Stimulated activated naive B cell treated with anti-CD40 and anti-IgM and Interleukin-4, amounts not matched to agents 10 μg/mL and 1 μg/mL and 100 μg/mL, for 72 hours (primary cell): ENCODE measurements around the gene MLH1.

ENCODE experiments used
- ATAC-seq, 2 donors: fragments of 150-1000 bp; cut with Tn5 transposase; replicated peaks; 2 replicates each; pipeline ENCODE4 v1.10.0; 2021; ENCODE audit warnings: moderate library complexity in 1 of 2
- DNase-seq: peaks from one replicate; pipeline ENCODE4 v3.0.0; 2021
- H3K27ac Mint-ChIP-seq: one replicate; pipeline ENCODE4 v1.8.0; 2022; ENCODE audit warnings: mild to moderate bottlenecking, mixed read lengths
- H3K27me3 Mint-ChIP-seq, 2 donors: one replicate each; pipeline ENCODE4 v1.8.0; 2022; ENCODE audit warnings: mixed read lengths in 2 of 2
- H3K36me3 Mint-ChIP-seq, 2 donors: one replicate each; pipeline ENCODE4 v1.8.0; 2022; ENCODE audit warnings: mixed read lengths in 2 of 2, mild to moderate bottlenecking in 1 of 2
- H3K4me1 Mint-ChIP-seq, 2 donors: one replicate each; pipeline ENCODE4 v1.8.0; 2022; ENCODE audit warnings: mixed read lengths in 2 of 2, mild to moderate bottlenecking in 1 of 2
- H3K4me3 Mint-ChIP-seq, 2 donors: one replicate each; pipeline ENCODE4 v1.8.0; 2022; ENCODE audit warnings: mild to moderate bottlenecking in 2 of 2, mixed read lengths in 2 of 2, moderate library complexity in 1 of 2
- H3K9me3 Mint-ChIP-seq, 2 donors: one replicate each; pipeline ENCODE4 v1.8.0; 2022; ENCODE audit warnings: mixed read lengths in 2 of 2, mild to moderate bottlenecking in 1 of 2

MLH1 gene

GRCh38 chr3:37014620-37015019, 21.3 kb downstream of the MLH1 start:
- Mint-ChIP-seq H3K36me3 (peaks cover 28 to 58% of the 10 kb centered on the region in 2 donors), H3K27ac (no peak overlapping the region)
- no peak for ATAC-seq

GRCh38 chr3:37015642-37016041, 22.3 kb downstream of the MLH1 start:
- no peak for DNase-seq
- H3K4me1 Mint-ChIP-seq = no peaks in the 10 kb centered on the region
- no peak overlapping the region for H3K4me3 Mint-ChIP-seq
- peaks cover 28 to 68% of the 10 kb centered on the region in 2 donors for H3K36me3 Mint-ChIP-seq
- no peak for ATAC-seq
- H3K27ac Mint-ChIP-seq = no peak overlapping the region
- H3K27me3 Mint-ChIP-seq = no peaks in the 10 kb centered on the region
- H3K9me3 Mint-ChIP-seq = no peaks in the 10 kb centered on the region

More at GRCh38 chr3:37014620-37015019, 21.3 kb downstream of the MLH1 start:
- Mint-ChIP-seq H3K27me3 (no peaks in the 10 kb centered on the region), H3K4me1 (no peaks in the 10 kb centered on the region), H3K4me3 (no peak overlapping the region), H3K9me3 (no peaks in the 10 kb centered on the region)
- DNase-seq = no peak

- DNase-seq = no peak
- H3K36me3 Mint-ChIP-seq = peaks cover 25 to 65% of the 10 kb centered on the region in 2 donors
- H3K27ac Mint-ChIP-seq = no peak overlapping the region
- H3K9me3 Mint-ChIP-seq = no peaks in the 10 kb centered on the region
- H3K4me1 Mint-ChIP-seq = peaks cover 4% of the 10 kb centered on the region in 2 donors
- no peaks in the 10 kb centered on the region for H3K27me3 Mint-ChIP-seq
- H3K4me3 Mint-ChIP-seq = no peak overlapping the region
- ATAC-seq = no peak
Observed at GRCh38 chr3:37016903-37017302, 23.6 kb downstream of the MLH1 start.

GRCh38 chr3:37017683-37018082, 24.4 kb downstream of the MLH1 start:
- no peak for ATAC-seq
- peaks cover 8% of the 10 kb centered on the region in 2 donors for H3K4me1 Mint-ChIP-seq

GRCh38 chr3:37024092-37024491, 30.8 kb downstream of the MLH1 start:
- no peak overlapping the region for H3K27ac Mint-ChIP-seq
- H3K9me3 Mint-ChIP-seq = no peaks in the 10 kb centered on the region
- H3K4me1 Mint-ChIP-seq = peaks cover 16 to 19% of the 10 kb centered on the region in 2 donors
- ATAC-seq (peak in 1 of 2 donors; percentile 44), DNase-seq (no peak)
- H3K36me3 Mint-ChIP-seq = peaks cover 51 to 83% of the 10 kb centered on the region in 2 donors
- H3K27me3 Mint-ChIP-seq = no peaks in the 10 kb centered on the region
- H3K4me3 Mint-ChIP-seq = no peak overlapping the region

More at GRCh38 chr3:37017683-37018082, 24.4 kb downstream of the MLH1 start:
- Mint-ChIP-seq H3K36me3 (peaks cover 30 to 72% of the 10 kb centered on the region in 2 donors), H3K27me3 (no peaks in the 10 kb centered on the region), H3K4me3 (no peak overlapping the region), H3K9me3 (no peaks in the 10 kb centered on the region), H3K27ac (no peak overlapping the region)
- DNase-seq = no peak

DNA sequence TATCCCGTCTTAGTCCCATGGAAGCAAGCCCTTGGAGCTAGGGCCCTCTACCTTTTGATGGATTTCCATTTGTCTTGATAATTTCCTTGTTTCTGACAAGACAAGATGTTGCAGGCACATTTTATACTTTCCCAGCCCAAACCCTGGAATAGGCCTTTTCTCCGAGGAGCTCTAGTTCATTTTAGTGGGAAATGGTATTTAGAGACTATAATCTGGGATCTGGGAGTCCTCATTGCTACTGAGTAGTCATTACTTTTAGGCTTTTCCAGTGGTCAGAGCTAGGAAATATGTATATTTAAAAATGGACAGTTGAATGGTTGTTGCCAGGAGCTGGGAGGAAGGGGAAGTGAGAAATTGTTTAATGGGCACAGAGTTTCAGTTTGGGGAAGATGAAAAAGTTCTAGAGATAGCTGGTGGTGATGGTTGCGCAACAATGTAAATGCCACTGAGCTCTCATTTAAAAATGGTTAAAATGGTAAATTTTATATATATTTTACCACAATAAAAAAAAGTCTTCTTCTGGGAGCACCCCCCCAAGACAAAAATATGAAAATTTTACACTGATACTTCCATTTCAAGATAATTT, 31.6 kb downstream of the MLH1 start:
- peaks cover 51 to 75% of the 10 kb centered on the region in 2 donors for H3K36me3 Mint-ChIP-seq
- no peaks in the 10 kb centered on the region for H3K27me3 Mint-ChIP-seq
- no peaks in the 10 kb centered on the region for H3K9me3 Mint-ChIP-seq
- peaks cover 16 to 19% of the 10 kb centered on the region in 2 donors for H3K4me1 Mint-ChIP-seq
- peak; percentile 78 to 83 for ATAC-seq
- H3K4me3 Mint-ChIP-seq = no peak overlapping the region
- DNase-seq = no peak
- no peak overlapping the region for H3K27ac Mint-ChIP-seq

GRCh38 chr3:37025561-37026335, 32.4 kb downstream of the MLH1 start:
- no peaks in the 10 kb centered on the region for H3K9me3 Mint-ChIP-seq
- H3K4me3 Mint-ChIP-seq = no peak overlapping the region
- no peak for ATAC-seq
- H3K4me1 Mint-ChIP-seq = peaks cover 16 to 19% of the 10 kb centered on the region in 2 donors
- H3K36me3 Mint-ChIP-seq = peaks cover 54 to 72% of the 10 kb centered on the region in 2 donors
- peak overlapping the region; percentile 17 for H3K27ac Mint-ChIP-seq
- no peaks in the 10 kb centered on the region for H3K27me3 Mint-ChIP-seq
- no peak for DNase-seq

- Mint-ChIP-seq H3K9me3 (no peaks in the 10 kb centered on the region), H3K27ac (no peak overlapping the region), H3K27me3 (no peaks in the 10 kb centered on the region), H3K36me3 (peaks cover 50 to 74% of the 10 kb centered on the region in 2 donors), H3K4me3 (no peak overlapping the region), H3K4me1 (peaks cover 13 to 15% of the 10 kb centered on the region in 2 donors)
- DNase-seq (no peak), ATAC-seq (no peak)
Observed at GRCh38 chr3:37026851-37027250, 33.5 kb downstream of the MLH1 start.

DNA sequence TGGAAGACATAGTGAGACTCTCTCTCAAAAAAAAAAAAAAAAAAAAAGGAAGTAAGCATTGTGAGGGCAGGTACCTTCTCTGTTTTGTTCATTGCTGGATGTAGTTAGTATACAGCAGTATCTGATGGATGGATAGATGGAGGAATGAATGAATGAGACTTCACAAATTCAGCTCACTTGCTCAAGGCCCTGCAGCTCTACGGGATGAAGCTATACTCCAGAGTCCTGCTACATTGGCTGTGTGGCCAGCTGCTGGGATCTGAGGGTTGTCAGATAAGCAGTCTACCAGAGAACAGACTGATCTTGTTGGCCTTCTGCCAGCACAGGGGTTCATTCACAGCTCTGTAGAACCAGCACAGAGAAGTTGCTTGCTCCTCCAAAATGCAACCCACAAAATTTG, 35.0 kb downstream of the MLH1 start:
- peaks cover 8 to 11% of the 10 kb centered on the region in 2 donors for H3K4me1 Mint-ChIP-seq
- no peaks in the 10 kb centered on the region for H3K27me3 Mint-ChIP-seq
- H3K27ac Mint-ChIP-seq = no peak overlapping the region
- H3K9me3 Mint-ChIP-seq = no peaks in the 10 kb centered on the region
- DNase-seq (no peak), ATAC-seq (no peak)
- no peak overlapping the region for H3K4me3 Mint-ChIP-seq
- H3K36me3 Mint-ChIP-seq = peaks cover 47 to 69% of the 10 kb centered on the region in 2 donors

DNA sequence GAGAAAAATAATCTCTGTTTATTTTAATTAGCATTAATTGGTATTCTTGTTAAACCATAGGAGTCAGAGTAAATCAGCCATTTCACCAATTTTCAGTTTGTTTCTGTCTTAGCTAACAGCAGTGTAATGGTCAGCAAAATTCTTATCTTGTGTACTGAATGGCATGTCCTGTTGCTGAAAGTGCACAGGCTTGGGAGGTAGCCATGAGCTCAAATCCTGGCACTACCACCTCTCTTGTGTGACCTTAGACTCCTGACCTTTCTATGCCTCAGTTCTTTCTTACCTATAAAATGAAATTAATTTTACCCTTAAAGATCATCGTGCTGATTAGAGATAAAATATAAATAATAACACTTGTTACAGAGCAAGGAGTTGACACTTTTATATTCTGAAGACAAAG, 35.8 kb downstream of the MLH1 start:
- Mint-ChIP-seq H3K4me3 (no peak overlapping the region), H3K27me3 (no peaks in the 10 kb centered on the region), H3K4me1 (peaks cover 7 to 11% of the 10 kb centered on the region in 2 donors), H3K27ac (no peak overlapping the region), H3K36me3 (peaks cover 46 to 65% of the 10 kb centered on the region in 2 donors), H3K9me3 (no peaks in the 10 kb centered on the region)
- ATAC-seq (no peak), DNase-seq (no peak)

DNA sequence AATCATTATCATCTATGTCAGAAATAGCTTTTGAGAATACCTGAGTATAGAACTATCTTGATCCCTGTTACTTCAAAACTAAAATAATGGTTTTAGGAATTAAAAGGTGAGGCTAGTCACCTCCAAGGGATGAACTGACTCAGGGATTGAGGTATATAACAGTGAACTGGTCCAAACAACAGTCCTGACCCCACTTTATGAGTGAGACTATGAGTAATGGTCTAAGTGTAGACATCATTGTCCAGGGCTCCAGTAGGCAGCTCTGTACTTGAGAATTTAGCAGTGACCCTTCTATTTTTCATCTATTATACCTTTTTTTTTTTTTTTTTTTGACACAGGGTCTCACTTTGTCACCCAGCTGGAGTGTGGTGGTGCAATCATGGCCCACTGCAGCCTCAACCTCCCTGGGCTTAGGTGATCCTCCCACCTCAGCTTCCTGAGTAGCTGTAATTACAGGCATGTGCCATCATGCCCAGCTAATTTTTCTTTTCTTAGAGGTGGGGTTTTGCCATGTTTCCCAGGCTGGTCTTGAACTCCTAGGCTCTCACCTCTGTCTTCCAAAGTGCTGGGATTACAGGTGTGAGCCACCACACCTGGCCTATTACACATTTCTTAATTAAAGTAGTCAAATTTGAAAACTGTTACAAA, 36.3 kb downstream of the MLH1 start:
- H3K4me1 Mint-ChIP-seq = peaks cover 4 to 6% of the 10 kb centered on the region in 2 donors
- H3K27ac Mint-ChIP-seq = no peak overlapping the region
- H3K4me3 Mint-ChIP-seq = no peak overlapping the region
- H3K36me3 Mint-ChIP-seq = peaks cover 46 to 65% of the 10 kb centered on the region in 2 donors
- no peaks in the 10 kb centered on the region for H3K27me3 Mint-ChIP-seq
- no peak for ATAC-seq
- H3K9me3 Mint-ChIP-seq = no peaks in the 10 kb centered on the region
- DNase-seq = no peak

DNA sequence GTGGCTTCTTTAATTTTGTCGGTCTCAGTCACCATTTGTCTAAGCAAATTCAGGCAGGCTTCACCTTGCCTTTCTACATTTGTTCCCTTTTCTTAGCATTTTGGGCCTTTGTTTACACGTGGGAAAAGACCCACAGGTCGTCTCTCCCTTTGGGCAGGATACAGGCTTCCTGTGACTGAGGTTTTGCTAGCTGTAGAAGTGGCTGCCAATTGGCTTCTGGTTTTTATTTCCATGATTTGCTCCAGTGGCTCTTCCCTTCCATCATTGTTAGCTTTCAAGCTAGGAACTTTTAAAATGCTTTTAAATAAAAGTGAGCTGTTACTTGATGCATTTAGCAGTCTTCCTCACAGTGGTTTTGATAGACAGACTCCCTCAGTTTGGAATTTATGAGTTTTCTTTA, 37.3 kb downstream of the MLH1 start:
- Mint-ChIP-seq H3K36me3 (peaks cover 49 to 70% of the 10 kb centered on the region in 2 donors), H3K27ac (peak overlapping the region; percentile 31), H3K4me1 (no peaks in the 10 kb centered on the region), H3K4me3 (no peak overlapping the region), H3K27me3 (no peaks in the 10 kb centered on the region), H3K9me3 (no peaks in the 10 kb centered on the region)
- no peak for ATAC-seq
- no peak for DNase-seq

DNA sequence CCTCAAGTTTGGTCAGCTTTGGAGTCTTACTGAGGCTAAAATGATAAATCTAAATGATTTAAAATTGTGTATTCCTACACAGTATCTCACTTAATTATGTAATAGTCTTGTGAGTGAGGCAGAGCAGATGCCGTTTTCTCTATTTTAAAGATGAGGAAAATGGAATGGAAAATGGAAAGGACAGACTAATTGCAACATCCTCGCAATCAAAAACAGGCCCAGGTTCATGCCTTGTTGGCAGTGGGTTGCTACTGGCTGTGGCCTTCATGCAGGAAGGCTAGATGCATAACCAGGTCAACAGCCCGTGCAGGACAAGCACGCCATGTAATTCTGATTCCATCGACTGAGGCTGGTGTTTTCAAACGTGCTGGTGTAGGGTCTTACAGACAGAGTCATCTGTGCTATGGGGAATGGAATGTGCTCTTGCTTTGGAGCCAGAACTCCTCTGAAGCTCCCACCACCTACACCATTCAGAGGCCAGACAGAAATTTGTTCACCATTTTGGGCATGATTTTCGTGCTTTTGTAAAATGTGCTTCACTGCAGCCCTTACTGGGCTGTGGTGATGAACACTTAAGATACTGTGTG, 37.9 kb downstream of the MLH1 start:
- no peak for ATAC-seq
- Mint-ChIP-seq H3K4me1 (no peaks in the 10 kb centered on the region), H3K9me3 (peaks cover 0 to 2% of the 10 kb centered on the region in 2 donors), H3K36me3 (peaks cover 49 to 70% of the 10 kb centered on the region in 2 donors), H3K27me3 (no peaks in the 10 kb centered on the region), H3K4me3 (no peak overlapping the region), H3K27ac (no peak overlapping the region)
- no peak for DNase-seq

DNA sequence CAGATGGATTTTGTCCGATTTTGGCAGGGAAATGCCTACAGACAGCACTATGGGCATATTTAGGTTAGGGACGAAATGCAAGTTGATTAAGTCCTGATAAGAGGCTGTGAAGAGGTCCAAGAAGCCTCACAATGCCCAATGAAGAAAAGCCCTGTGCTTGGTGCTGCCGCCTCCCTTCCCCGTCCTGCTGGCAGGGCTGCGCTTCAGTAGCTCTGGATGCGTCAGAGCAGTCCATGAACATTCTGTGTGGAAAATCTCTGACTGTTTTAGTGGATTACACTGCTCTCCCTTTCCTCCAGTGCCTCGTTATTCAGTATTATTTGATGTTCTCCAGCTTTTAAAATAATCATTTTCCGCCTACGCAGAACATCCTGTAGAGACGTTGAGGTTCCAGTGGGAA, 39.6 kb downstream of the MLH1 start:
- ATAC-seq (no peak), DNase-seq (no peak)
- H3K9me3 Mint-ChIP-seq = peaks cover 0 to 2% of the 10 kb centered on the region in 2 donors
- H3K27me3 Mint-ChIP-seq = no peaks in the 10 kb centered on the region
- no peak overlapping the region for H3K27ac Mint-ChIP-seq
- no peak overlapping the region for H3K4me3 Mint-ChIP-seq
- H3K36me3 Mint-ChIP-seq = peaks cover 43 to 67% of the 10 kb centered on the region in 2 donors
- no peaks in the 10 kb centered on the region for H3K4me1 Mint-ChIP-seq
